Neural progenitor cell (in vitro differentiated cells): ENCODE measurements around the gene MPP2.

ENCODE experiments used
- CTCF ChIP-seq: fragments of 200-600 bp; sonication (generic); IDR thresholded peaks from 2 replicates; pipeline ENCODE4 v1.5.1; 2017; ENCODE audit warnings: antibody characterized with exemption, mild to moderate bottlenecking
- EZH2 ChIP-seq: fragments of 200-600 bp; sonication (generic); IDR thresholded peaks from 2 replicates; pipeline ENCODE4 v1.6.1; 2017; ENCODE audit warnings: antibody characterized with exemption, mild to moderate bottlenecking, moderate library complexity
- EZH2phosphoT487 ChIP-seq: fragments of 200-600 bp; sonication (generic); IDR thresholded peaks from 2 replicates; pipeline ENCODE4 v1.6.1; 2017; ENCODE audit warnings: antibody characterized with exemption

DNA sequence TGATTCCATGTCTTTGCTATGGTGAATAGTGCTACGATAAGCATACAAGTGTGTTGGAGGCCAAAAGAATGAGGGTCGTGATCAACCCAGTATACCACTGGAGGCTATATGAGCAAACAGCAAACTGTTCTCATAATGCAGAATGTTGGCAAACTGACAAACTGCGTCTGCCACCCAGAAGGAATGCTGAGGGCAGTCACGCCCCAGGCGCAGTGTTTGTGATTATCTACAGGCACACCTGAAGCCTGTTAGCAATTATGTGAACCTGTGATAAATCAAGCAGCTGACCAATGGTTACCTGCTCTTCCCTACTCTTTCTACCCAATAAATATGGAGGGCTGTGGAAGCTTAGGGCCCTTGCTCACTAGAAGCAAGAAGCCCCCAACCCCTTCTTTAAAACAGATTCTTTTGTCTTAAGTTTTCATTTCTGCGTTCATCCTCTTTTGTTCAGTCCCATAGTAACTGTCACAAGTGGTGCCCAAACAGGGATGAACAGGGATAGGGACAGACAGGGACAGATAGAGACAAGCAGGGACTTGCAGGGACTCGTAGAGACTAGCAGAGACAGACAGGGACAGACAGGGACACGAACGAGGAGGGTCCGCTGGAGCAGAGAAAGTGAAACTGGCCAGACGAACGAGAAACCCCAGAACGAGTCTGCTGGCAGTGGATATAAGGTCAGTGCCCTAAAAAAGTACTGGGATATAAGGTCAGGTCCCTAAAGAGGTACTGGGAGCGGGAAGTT, 35.2 kb downstream of the MPP2 start:
- TF ChIP-seq CTCF (no peak), EZH2 (no peak), EZH2phosphoT487 (no peak)
